Neuronal stem cell (in vitro differentiated cells): ENCODE results near the gene NAT9.

Source experiments
- DNase-seq: peaks from one replicate; pipeline ENCODE4 v3.0.0-alpha.2; 2013; ENCODE audit warnings: low spot score
- H2AFZ ChIP-seq: one replicate; pipeline ENCODE4 v1.6.1; 2013; ENCODE audit warnings: mild to moderate bottlenecking, low read length, inconsistent platforms
- H2AK5ac ChIP-seq: 2 replicates; pipeline ENCODE4 v1.6.1; 2013; ENCODE audit warnings: low read depth, mild to moderate bottlenecking, inconsistent platforms, low read length, moderate library complexity, mixed read lengths
- H2BK120ac ChIP-seq: 2 replicates; pipeline ENCODE4 v1.6.1; 2013; ENCODE audit warnings: low read depth, mild to moderate bottlenecking, inconsistent platforms, low read length, moderate library complexity, mixed read lengths
- H2BK12ac ChIP-seq: one replicate; pipeline ENCODE4 v1.6.1; 2013; ENCODE audit warnings: low read length, inconsistent platforms
- H2BK15ac ChIP-seq: 2 replicates; pipeline ENCODE4 v1.6.1; 2013; ENCODE audit warnings: mild to moderate bottlenecking, low read length, inconsistent platforms, mixed read lengths
- H2BK5ac ChIP-seq: one replicate; pipeline ENCODE4 v1.6.1; 2013; ENCODE audit warnings: inconsistent platforms, mild to moderate bottlenecking, low read length, moderate library complexity
- H3K14ac ChIP-seq: one replicate; pipeline ENCODE4 v1.6.1; 2013; ENCODE audit warnings: low read length, inconsistent platforms
- H3K18ac ChIP-seq: 2 replicates; pipeline ENCODE4 v1.6.1; 2013; ENCODE audit warnings: low read length, inconsistent platforms
- H3K23ac ChIP-seq: 2 replicates; pipeline ENCODE4 v1.6.1; 2013; ENCODE audit warnings: low read depth, mild to moderate bottlenecking, mixed read lengths, low read length, inconsistent platforms; ENCODE audit not compliant: poor library complexity
- H3K27ac ChIP-seq: replicated peaks from 3 replicates; pipeline ENCODE4 v1.5.1; 2013; ENCODE audit warnings: low read length, inconsistent platforms
- H3K27me3 ChIP-seq, 3 experiments: 2 replicates each; pipeline ENCODE4 v1.6.1; 2013; ENCODE audit warnings: low read length in 3 of 3, mild to moderate bottlenecking in 2 of 3, inconsistent platforms in 1 of 3, low read depth in 1 of 3, mixed read lengths in 1 of 3, moderate library complexity in 1 of 3; ENCODE audit not compliant: control insufficient read depth in 3 of 3, insufficient read depth in 3 of 3
- H3K36me3 ChIP-seq, 2 donors: replicated peaks in 1 of 2; 2 replicates each; pipeline ENCODE4 v1.6.1; 2013; ENCODE audit warnings: low read length in 2 of 2; ENCODE audit not compliant: control insufficient read depth in 2 of 2, insufficient read depth in 2 of 2
- H3K4ac ChIP-seq: 2 replicates; pipeline ENCODE4 v1.6.1; 2013; ENCODE audit warnings: inconsistent platforms, mild to moderate bottlenecking, low read length, moderate library complexity
- H3K4me1 ChIP-seq, 2 donors: 1 replicate in 1 of 2; 2 replicates in 1 of 2; pipeline ENCODE4 v1.6.1; 2013; ENCODE audit warnings: low read length in 2 of 2, low read depth in 1 of 2; ENCODE audit not compliant: control insufficient read depth in 2 of 2, insufficient read depth in 1 of 2
- H3K4me2 ChIP-seq: one replicate; pipeline ENCODE4 v1.6.1; 2013; ENCODE audit warnings: mild to moderate bottlenecking, low read length, inconsistent platforms; ENCODE audit not compliant: insufficient read depth, poor library complexity, severe bottlenecking
- H3K4me3 ChIP-seq, 2 donors: 2 replicates each; pipeline ENCODE4 v1.5.1; 2013; ENCODE audit warnings: low read length in 2 of 2, mild to moderate bottlenecking in 2 of 2, inconsistent platforms in 1 of 2, moderate library complexity in 1 of 2
- H3K79me1 ChIP-seq: one replicate; pipeline ENCODE4 v1.6.1; 2013; ENCODE audit warnings: low read depth, mild to moderate bottlenecking, inconsistent platforms, low read length, moderate library complexity
- H3K9ac ChIP-seq: one replicate; pipeline ENCODE4 v1.6.1; 2013; ENCODE audit warnings: mild to moderate bottlenecking, low read depth, low read length, inconsistent platforms; ENCODE audit not compliant: poor library complexity
- H3K9me3 ChIP-seq, 2 donors: replicated peaks in 1 of 2; 2 replicates each; pipeline versions ENCODE3 to v1.6.1; 2013; ENCODE audit warnings: low read length in 2 of 2, mild to moderate bottlenecking in 2 of 2, inconsistent platforms in 1 of 2, low read depth in 1 of 2, mixed read lengths in 1 of 2, moderate library complexity in 1 of 2; ENCODE audit not compliant: control insufficient read depth in 2 of 2, insufficient read depth in 1 of 2
- H4K8ac ChIP-seq: one replicate; pipeline ENCODE4 v1.6.1; 2013; ENCODE audit warnings: low read depth, mild to moderate bottlenecking, inconsistent platforms, low read length, moderate library complexity
- H4K91ac ChIP-seq: one replicate; pipeline ENCODE4 v1.6.1; 2013; ENCODE audit warnings: low read length, low read depth, mild to moderate bottlenecking, inconsistent platforms; ENCODE audit not compliant: poor library complexity
- WGBS, 2 donors: extraction: QIAGEN DNeasy Blood & Tissue Kit; methylation state at CpG; one replicate each; pipeline ENCODE4 v1.1.7; 2013; ENCODE audit warnings: missing lambda C conversion rate in 2 of 2, mixed read lengths in 1 of 2; ENCODE audit not compliant: insufficient read length in 2 of 2, insufficient replicate concordance in 1 of 2; ENCODE audit errors: extremely low coverage in 2 of 2; 5-methylcytosine and 5-hydroxymethylcytosine counted together

The NAT9 gene

DNA sequence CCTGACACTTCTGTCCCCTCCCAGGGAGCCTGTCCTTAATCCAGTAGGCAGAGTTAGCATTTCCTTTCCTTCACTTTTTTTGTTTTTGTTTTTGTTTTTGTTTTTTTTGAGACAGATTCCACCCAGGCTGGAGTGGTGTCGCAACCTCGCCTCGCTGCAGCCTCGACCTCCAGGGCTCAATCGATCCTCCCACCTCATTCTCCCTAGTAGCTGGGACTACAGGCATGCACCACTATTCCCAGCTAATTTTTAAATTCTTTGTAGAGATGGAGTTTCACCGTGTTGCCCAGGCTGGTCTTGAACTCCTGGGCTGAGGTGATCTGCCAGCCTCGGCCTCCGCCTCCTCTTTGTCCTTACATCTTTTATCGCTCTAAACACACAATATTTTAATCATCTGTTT lies 23.7 kb downstream of the NAT9 start:
- WGBS, 2 donors, result 100% methylated on average over 1 of the region's 9 CpGs; no CpG with 5 or more reads in 1 of the 2 donors
- Histone ChIP-seq H3K27me3 (no peaks in the 10 kb centered on the region), H2BK12ac (no peak overlapping the region), H3K4me2 (no peak overlapping the region), H3K9me3 (no peaks in the 10 kb centered on the region), H4K8ac (no peak overlapping the region), H3K4me1 (peaks cover 20 to 23% of the 10 kb centered on the region in 2 donors), H3K18ac (no peak overlapping the region), H4K91ac (no peak overlapping the region), H3K79me1 (peaks cover 21% of the 10 kb centered on the region), H3K36me3 (peaks cover 0 to 29% of the 10 kb centered on the region in 2 donors), H3K23ac (no peak overlapping the region), H2AFZ (no peak overlapping the region), H3K4me3 (no peak overlapping the region), H2BK120ac (no peak overlapping the region), H2BK5ac (no peak overlapping the region), H3K9ac (no peak overlapping the region), H2AK5ac (no peak overlapping the region), H3K14ac (no peak overlapping the region), H3K27ac (no peak overlapping the region), H3K4ac (no peak overlapping the region), H2BK15ac (no peak overlapping the region)
- no peak for DNase-seq

DNA sequence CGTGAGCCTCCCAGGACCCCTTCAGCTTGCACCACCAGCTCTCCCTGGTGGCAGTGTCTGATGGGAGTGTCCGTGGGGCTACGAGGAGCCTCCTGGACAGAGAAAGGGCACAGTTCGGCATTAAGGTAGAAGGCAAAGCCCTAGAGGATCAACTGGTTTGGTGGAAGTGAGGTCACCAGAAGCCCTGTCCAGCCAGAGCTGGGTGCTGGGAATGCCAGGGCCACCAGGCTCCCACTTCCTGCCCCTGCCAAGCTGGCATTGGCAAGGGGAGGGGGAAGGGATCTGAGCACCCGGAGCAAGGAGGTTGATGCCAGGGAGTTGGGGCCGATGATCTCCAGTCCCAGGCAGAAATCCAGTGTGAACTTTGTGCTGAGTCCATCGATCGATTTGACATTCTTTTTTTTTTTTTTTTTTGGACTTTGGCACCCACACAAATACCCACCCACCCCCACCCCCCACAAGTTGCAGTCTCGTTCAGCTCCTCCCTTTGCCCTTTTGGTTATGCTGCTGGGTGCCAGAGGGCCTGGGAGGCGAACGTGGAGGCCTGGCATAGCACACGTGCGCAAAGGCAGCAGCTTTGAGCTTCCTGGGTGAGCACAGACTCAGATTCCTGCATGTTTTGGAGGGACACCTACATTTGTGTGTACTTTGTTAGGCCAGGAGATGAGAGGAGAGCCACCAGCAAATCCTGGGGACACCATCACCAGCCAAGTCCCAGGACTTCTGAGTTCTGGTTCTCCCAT lies 25.6 kb downstream of the NAT9 start:
- H3K27ac ChIP-seq, result no peak overlapping the region
- no peak overlapping the region for H3K18ac ChIP-seq
- no peak overlapping the region for H3K9ac ChIP-seq
- H3K27me3 ChIP-seq, result no peaks in the 10 kb centered on the region
- H3K14ac ChIP-seq, result peak overlapping the region; percentile 60
- peaks cover 34 to 36% of the 10 kb centered on the region in 2 donors for H3K4me1 ChIP-seq
- WGBS, 2 donors, result no CpG with 5 or more reads among the region's 13 CpGs
- H2BK12ac ChIP-seq, result no peak overlapping the region
- H3K36me3 ChIP-seq, result peaks cover 0 to 29% of the 10 kb centered on the region in 2 donors
- H3K23ac ChIP-seq, result peak overlapping the region; percentile 49
- DNase-seq, result no peak
- H3K4me3 ChIP-seq, result peak overlapping the region; percentile 85 to 95
- H2BK5ac ChIP-seq, result no peak overlapping the region
- H4K91ac ChIP-seq, result no peak overlapping the region
- H3K4ac ChIP-seq, result no peak overlapping the region
- no peak overlapping the region for H4K8ac ChIP-seq
- H2AFZ ChIP-seq, result no peak overlapping the region
- H2BK15ac ChIP-seq, result no peak overlapping the region
- H3K9me3 ChIP-seq, result no peaks in the 10 kb centered on the region
- peak overlapping the region; percentile 89 for H3K4me2 ChIP-seq
- H2AK5ac ChIP-seq, result peak overlapping the region; percentile 51
- no peak overlapping the region for H2BK120ac ChIP-seq
- H3K79me1 ChIP-seq, result peaks cover 19% of the 10 kb centered on the region

DNA sequence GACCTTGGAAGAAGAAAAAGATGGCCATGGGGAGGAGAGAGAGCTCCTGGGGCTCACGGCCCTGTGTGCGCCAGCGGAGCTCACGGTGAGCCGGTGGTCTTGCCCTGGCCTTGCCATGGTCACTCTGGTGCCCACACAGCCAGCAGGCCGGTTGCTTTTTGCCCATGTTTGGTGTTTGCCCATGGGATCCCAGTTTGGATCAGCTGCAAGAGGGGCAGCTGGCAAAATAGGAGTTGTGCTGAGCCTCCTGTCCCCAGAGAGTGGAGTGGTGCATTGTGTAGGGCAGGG lies 26.2 kb downstream of the NAT9 start:
- H3K4me1 ChIP-seq, result peaks cover 36 to 41% of the 10 kb centered on the region in 2 donors
- no peak overlapping the region for H3K14ac ChIP-seq
- H3K4ac ChIP-seq, result no peak overlapping the region
- H2BK5ac ChIP-seq, result no peak overlapping the region
- H2BK120ac ChIP-seq, result no peak overlapping the region
- no peak overlapping the region for H4K91ac ChIP-seq
- peaks cover 17% of the 10 kb centered on the region for H3K79me1 ChIP-seq
- H2AFZ ChIP-seq, result no peak overlapping the region
- no peak overlapping the region for H4K8ac ChIP-seq
- no peak overlapping the region for H3K27ac ChIP-seq
- H3K27me3 ChIP-seq, result no peaks in the 10 kb centered on the region
- no peak for DNase-seq
- H3K9me3 ChIP-seq, result no peaks in the 10 kb centered on the region
- peak overlapping the region; percentile 85 to 95 for H3K4me3 ChIP-seq
- H3K23ac ChIP-seq, result peak overlapping the region; percentile 49
- peak overlapping the region; percentile 89 for H3K4me2 ChIP-seq
- peaks cover 0 to 25% of the 10 kb centered on the region in 2 donors for H3K36me3 ChIP-seq
- no CpG with 5 or more reads among the region's 6 CpGs for WGBS, 2 donors
- H2BK15ac ChIP-seq, result no peak overlapping the region
- H2BK12ac ChIP-seq, result no peak overlapping the region
- peak overlapping the region; percentile 98 for H3K9ac ChIP-seq
- peak overlapping the region; percentile 51 for H2AK5ac ChIP-seq
- no peak overlapping the region for H3K18ac ChIP-seq

DNA sequence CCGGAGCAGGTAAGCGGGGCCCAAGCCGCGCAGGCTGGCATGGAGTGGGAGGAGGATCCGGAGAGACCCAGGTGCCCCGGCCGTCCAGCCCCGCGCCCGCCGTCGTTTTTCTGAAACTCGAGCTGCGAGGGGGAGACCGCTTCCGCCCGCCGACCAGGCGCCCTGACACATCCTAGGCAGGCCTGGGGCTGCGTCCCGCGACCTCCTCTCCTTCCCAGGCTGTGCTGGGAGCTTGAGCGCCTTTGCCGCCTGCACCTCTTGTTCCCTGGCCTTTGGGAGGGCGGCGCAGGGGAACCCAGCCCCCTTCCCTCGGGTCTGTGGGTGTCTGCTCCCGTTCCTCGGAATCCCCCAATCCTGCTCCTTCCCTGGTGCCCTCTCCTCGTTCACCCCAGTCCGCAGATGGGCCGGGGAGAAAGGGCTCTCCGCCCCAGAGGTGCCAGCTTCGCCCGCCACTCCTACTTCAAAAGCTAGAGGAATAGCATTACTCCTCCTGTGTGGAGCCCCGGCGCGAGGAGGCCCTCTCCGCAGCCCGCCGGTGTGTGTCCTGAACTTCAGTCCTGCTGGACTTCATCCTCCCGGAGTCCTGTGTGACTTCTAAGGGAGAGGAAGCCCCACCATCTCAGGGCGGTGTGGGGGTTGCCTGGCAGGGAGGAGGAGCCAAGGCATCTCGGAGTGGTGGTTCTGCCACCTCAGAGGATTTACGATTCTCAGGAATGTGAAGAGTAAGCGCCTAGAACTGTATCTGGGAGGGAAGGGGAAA lies 26.7 kb downstream of the NAT9 start:
- DNase-seq, result no peak
- Histone ChIP-seq H3K27ac (no peak overlapping the region), H2BK120ac (no peak overlapping the region), H3K4me1 (peaks cover 39 to 44% of the 10 kb centered on the region in 2 donors), H2AK5ac (no peak overlapping the region), H3K23ac (peak overlapping the region; percentile 94), H2BK5ac (peak overlapping the region; percentile 95), H4K8ac (no peak overlapping the region), H3K4me2 (peak overlapping the region; percentile 89), H4K91ac (no peak overlapping the region), H3K9ac (peak overlapping the region; percentile 98), H3K79me1 (peaks cover 17% of the 10 kb centered on the region), H2BK12ac (no peak overlapping the region), H3K9me3 (no peaks in the 10 kb centered on the region), H3K4ac (no peak overlapping the region), H3K18ac (peak overlapping the region; percentile 95), H2AFZ (peak overlapping the region; percentile 86), H3K36me3 (peaks cover 0 to 21% of the 10 kb centered on the region in 2 donors), H3K27me3 (no peaks in the 10 kb centered on the region), H2BK15ac (no peak overlapping the region), H3K14ac (peak overlapping the region; percentile 91), H3K4me3 (peak overlapping the region; percentile 85 to 95)
- no CpG with 5 or more reads among the region's 46 CpGs for WGBS, 2 donors
